GM21528 (cell line): ENCODE results near the gene LMBRD2.
A peak's percentile ranks its signal among the peaks of the same experiment; 100 is the strongest.
"Not testable (repeated sequence)": the region's sequence is repeated elsewhere in the genome, so short reads cannot be mapped to it uniquely, and the experiment has no call there.

Experiments used
- ATAC-seq: cut with Tn5 transposase; IDR thresholded peaks from one replicate; pipeline ENCODE4 v1.9.1; 2021; ENCODE audit warnings: mild to moderate bottlenecking, moderate library complexity; ENCODE audit not compliant: unreplicated experiment, low FRiP score

Gene LMBRD2

GRCh38 chr5:36162810-36163486, 11.3 kb upstream of the LMBRD2 start:
- ATAC-seq: no peak

GRCh38 chr5:36161361-36161760, 9.7 kb upstream of the LMBRD2 start:
- ATAC-seq: no peak

- no peak for ATAC-seq
Observed at GRCh38 chr5:36160617-36161016, 8.9 kb upstream of the LMBRD2 start.

- no peak for ATAC-seq
Observed at GRCh38 chr5:36158144-36158543, 6.5 kb upstream of the LMBRD2 start.

GRCh38 chr5:36156619-36157018, 4.9 kb upstream of the LMBRD2 start:
- no peak for ATAC-seq

GRCh38 chr5:36156121-36156601, 4.5 kb upstream of the LMBRD2 start:
- ATAC-seq: no peak

GRCh38 chr5:36155291-36155690, 3.6 kb upstream of the LMBRD2 start:
- ATAC-seq: no peak

GRCh38 chr5:36153726-36154125, 2.0 kb upstream of the LMBRD2 start:
- ATAC-seq: no peak

GRCh38 chr5:36153298-36153677, 1.6 kb upstream of the LMBRD2 start:
- no peak for ATAC-seq

GRCh38 chr5:36152324-36153297, 924 bp upstream of the LMBRD2 start:
- ATAC-seq: peak; percentile 12

- ATAC-seq: peak; percentile 34
Observed at GRCh38 chr5:36150676-36151433, 832 bp downstream of the LMBRD2 start.

- ATAC-seq: no peak
Observed at GRCh38 chr5:36147681-36148080, 4.0 kb downstream of the LMBRD2 start.

- no peak for ATAC-seq
Observed at GRCh38 chr5:36146390-36146789, 5.3 kb downstream of the LMBRD2 start.

- ATAC-seq: no peak
Observed at GRCh38 chr5:36145311-36145710, 6.4 kb downstream of the LMBRD2 start.

GRCh38 chr5:36138900-36139683, 12.6 kb downstream of the LMBRD2 start:
- no peak for ATAC-seq

- no peak for ATAC-seq
Observed at GRCh38 chr5:36136581-36136980, 15.1 kb downstream of the LMBRD2 start.

GRCh38 chr5:36135988-36136387, 15.7 kb downstream of the LMBRD2 start:
- ATAC-seq: no peak

GRCh38 chr5:36133009-36133408, 18.7 kb downstream of the LMBRD2 start:
- ATAC-seq: not testable (repeated sequence)

GRCh38 chr5:36129666-36130065, 22.0 kb downstream of the LMBRD2 start:
- not testable (repeated sequence) for ATAC-seq

GRCh38 chr5:36128795-36129194, 22.9 kb downstream of the LMBRD2 start:
- ATAC-seq: no peak
